Activated gamma-delta T cell treated with Interleukin-2 at 50 U/mL for 16 hours (primary cell): ENCODE measurements around the gene ARPC1A.
A peak's percentile ranks its signal among the peaks of the same experiment; 100 is the strongest.
"Not testable (repeated sequence)": the region's sequence is repeated elsewhere in the genome, so short reads cannot be mapped to it uniquely, and the experiment has no call there.

Experiments used
- DNase-seq: peaks from one replicate; pipeline ENCODE4 v3.0.0-alpha.2; 2020

Gene ARPC1A

DNA sequence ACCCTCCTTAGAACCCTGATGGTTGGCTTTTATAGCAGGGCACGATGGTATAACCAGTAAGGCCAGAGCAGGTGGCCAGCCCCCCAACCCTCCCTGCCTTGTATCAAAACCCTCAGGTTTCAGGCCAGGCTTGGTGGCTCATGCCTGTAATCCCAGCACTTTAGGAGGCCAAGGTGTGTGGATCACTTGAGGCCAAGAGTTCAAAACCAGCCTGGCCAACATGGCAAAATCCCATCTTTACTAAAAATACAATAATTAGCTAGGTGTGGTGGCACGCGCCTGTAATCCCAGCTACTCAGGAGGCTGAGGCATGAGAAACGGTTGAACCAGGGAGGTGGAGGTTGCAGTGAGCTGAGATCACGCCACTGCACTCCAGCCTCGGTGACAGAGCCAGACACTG, 3.0 kb upstream of the ARPC1A start:
- not testable (repeated sequence) for DNase-seq

DNA sequence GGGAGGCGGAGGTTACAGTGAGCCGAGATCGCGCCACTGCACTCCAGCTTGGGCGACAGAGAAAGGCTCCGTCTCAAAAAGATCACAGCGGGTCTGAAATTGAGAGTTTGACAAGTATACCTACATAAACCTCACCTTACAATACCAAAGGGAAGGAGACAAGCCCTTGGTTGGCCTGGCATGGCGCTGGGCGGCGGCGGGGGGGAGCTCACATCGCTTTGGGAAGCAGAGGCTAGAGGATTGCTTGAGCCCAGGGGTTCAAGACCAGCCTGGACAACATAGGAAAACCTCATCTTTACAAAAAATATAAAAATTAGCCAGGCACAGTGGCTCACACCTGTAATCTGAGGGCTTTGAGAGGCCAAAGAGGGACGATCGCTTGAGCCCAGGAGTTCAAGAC, 1.1 kb upstream of the ARPC1A start:
- no peak for DNase-seq

GRCh38 chr7:99325001-99325493, 651 bp upstream of the ARPC1A start:
- DNase-seq = no peak

GRCh38 chr7:99326408-99326782, 697 bp downstream of the ARPC1A start:
- DNase-seq = no peak

- not testable (repeated sequence) for DNase-seq
Measured at GRCh38 chr7:99330314-99330961, 4.7 kb downstream of the ARPC1A start.

DNA sequence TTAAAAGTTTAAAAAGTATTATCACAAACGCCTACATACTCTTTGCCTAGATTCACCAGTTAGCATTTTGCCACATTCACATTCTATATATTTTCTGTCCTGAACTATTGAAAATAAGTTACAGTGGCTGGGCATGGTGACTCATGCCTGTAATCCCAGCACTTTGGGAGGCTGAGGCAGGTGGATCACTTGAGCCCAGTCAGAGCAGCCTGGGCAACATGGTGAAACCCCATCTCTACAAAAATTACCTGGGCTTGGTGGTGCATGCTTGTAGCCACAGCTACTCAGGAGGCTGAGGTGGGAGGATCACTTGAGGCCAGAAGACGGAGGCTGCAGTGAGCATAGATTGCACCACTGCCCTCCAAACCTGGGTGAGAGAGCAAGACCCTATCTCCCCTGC, 5.3 kb downstream of the ARPC1A start:
- DNase-seq = no peak

DNA sequence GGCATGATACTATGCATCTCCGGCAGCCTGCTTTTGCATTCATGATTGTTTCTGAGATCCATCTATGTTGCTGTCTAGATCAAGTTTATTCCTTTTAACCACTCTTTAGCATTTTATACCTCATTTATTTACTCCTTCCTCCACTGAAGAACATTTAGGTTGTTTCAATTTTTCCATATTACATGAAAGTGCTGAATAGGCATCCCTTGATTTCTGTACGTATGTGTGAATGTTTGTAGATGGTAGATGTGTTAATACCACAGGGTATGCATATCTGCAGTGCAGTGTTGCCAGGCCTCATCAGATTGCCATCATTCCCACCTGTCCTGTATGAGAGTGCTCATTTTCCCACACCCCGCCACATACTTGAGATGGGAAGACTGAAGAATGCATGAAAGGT, 13.9 kb downstream of the ARPC1A start:
- no peak for DNase-seq

DNA sequence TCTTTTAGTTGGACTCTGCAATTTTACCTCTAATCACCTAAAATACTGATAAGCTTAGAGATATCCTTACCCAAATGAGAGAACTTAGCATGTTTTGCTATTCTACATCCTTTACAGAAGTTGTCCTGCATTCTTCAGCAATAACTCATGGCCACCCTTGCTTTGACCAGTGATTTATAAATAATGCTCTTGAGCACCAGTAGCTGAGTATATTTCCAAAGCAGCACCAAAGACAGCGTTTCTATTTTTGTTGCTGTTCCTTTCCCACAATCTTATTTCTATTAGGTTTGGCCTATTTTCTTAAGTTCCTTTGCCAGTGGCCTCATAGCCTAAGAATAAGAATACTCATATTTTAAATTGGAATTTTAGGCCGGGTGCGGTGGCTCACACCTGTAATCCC, 15.0 kb downstream of the ARPC1A start:
- no peak for DNase-seq

DNA sequence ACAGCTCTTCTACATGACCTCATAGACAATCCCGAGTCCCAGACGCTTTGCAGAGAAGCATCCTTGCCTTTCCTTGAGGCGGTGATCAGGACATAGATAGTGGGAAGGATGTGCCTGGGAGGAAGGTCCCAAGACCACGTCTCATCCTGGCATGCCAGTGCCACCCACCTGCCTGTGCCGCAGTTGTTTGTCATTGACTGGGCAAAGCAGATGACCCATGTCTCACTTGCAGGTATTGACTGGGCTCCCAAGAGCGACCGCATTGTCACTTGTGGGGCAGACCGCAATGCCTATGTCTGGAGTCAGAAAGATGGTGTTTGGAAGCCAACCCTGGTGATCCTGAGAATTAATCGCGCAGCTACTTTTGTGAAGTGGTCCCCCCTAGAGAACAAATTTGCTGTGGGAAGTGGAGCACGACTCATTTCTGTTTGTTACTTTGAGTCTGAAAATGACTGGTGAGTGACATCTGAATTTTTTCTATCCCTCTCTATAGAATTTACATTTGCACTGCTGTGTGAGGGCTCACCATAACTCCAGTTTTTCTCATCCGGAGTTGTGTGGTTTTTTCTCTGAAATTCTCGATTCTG, 18.5 kb downstream of the ARPC1A start:
- DNase-seq = no peak

- not testable (repeated sequence) for DNase-seq
Measured at GRCh38 chr7:99350641-99351040, 24.9 kb downstream of the ARPC1A start.

- no peak for DNase-seq
Measured at GRCh38 chr7:99352247-99352646, 26.5 kb downstream of the ARPC1A start.

DNA sequence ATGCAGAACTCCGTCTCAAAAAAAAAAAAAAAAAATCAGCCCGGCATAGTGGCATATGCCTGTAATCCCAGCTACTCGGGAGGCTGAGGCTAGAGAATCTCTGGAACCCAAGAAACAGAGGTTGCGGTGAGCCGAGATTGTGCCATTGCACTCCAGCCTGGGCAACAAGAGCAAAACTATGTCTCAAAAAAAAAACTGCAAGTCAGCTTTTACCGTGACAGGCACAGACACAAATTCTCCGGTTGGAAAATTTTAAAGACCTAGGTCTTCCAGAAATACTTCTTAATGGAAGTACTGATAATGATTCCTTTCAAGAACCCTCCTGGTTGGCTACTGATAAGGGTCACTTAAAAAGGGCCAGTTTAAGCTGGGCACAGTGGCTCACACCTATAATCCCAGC, 29.4 kb downstream of the ARPC1A start:
- DNase-seq = no peak

DNA sequence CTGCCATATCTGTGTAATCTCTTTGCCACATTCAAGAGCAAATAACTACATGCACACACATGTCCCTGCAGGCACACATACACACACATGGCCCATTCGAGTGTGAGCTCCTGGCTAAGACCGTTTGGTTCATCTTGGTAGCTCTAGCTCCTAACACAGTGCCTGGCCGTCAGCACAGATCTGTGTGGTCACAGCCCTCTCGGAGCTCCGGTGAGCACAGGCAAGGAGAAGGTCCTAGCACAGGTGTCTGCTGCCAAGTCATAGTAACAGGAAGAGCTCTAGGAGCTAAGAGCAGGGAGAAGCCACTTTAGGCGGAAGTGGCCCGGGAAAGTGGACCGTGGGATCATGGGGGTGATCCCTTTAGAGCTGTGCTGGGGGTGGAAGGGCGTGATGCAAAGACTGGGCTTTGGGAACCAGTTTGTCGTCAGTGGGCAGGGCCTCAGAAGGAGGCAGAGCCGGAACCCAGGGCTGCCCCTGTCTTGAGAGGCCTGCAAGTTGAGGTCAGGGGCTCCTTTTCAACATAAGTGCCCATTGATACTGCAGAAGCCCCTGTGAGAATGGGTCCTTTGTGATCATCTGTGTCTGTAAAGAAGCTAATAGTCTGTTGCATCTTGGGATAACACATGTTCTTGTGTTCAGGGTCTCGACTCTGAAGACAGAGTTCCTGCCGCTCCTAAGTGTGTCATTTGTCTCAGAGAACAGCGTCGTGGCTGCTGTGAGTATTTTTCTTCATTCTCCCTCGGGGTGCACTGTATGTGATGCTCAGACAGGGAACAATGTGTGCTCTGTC, 32.2 kb downstream of the ARPC1A start:
- no peak for DNase-seq

- not testable (repeated sequence) for DNase-seq
Measured at GRCh38 chr7:99358521-99358920, 32.8 kb downstream of the ARPC1A start.

DNA sequence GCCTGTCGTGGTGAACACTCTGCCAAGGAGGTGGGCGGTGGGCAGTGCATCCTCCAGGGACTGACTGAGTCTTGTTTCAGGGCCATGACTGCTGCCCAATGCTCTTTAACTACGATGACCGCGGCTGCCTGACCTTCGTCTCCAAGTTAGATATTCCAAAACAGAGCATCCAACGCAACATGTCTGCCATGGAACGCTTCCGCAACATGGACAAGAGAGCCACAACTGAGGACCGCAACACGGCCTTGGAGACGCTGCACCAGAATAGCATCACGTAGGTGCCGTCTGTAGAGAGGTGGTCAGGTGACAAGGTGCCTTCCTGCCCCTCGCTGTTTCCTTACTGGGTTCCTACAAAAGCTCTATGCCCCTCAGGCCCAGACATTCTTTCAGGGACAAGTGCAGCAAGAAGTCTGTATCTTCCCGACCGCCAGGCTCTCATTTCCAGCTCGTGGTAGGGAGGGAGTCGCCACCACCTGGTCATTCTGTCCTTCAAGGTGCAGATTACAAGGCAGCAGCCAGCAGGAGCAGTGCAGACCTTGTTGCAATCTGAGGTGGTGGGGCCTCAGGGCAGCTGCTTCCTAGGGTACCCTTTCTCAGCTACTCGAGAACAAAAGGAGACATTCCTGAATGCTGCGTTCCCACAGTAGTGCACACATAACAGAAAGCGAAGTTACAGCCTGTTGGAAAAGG, 33.9 kb downstream of the ARPC1A start:
- DNase-seq = no peak

GRCh38 chr7:99362801-99363200, 37.1 kb downstream of the ARPC1A start:
- no peak for DNase-seq

- no peak for DNase-seq
Measured at GRCh38 chr7:99363286-99363685, 37.6 kb downstream of the ARPC1A start.

- peak; percentile 65 for DNase-seq
Measured at GRCh38 chr7:99365318-99366141, 39.8 kb downstream of the ARPC1A start.

DNA sequence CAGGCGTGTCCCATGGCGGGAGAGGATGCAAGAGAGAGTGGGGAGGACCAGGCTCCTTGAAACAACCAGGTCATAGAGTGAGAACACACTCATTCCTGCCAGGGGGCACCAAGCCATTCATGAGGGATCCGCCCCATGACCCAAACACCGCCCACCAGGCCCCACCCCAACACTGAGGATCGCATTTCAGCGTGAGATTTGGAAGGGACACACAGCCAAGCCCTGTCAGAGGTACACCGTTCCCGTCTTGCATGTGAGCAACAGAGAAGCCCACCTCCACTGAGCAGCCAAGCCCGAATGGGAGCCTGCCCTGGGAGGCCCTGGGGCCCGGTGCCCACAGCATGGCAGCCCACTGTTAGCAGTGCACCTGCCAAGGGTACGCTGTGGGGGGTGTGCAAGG, 40.9 kb downstream of the ARPC1A start:
- DNase-seq = no peak

DNA sequence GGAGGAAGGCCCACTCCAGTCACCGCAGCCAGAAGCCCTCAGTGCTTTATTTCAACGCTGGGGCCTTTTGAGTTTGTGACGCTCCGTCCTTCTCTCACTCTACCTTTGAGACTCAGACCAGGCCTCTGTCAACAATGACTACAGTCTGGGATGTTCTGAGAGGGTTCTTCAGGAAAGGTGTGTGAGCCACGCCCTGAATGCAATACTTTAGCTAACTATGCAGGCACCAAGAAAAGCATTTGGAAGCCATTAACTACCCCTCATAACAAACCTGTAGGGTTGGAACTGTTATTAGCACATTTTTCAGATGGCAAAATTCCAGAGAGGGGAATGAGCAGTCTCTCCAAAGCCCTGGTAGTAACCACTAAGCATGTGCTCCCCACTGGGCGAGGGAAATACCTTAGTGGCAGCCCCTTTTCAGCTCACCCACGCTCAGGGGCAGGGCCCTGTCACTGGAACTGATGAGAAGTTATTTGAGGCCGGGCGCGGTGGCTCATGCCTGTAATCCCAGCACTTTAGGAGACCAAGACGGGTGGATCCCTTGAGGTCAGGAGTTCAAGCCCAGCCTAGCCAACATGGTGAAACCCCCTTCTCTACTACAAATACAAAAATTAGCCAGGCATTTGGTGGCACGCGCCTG, 43.2 kb downstream of the ARPC1A start:
- no peak for DNase-seq

GRCh38 chr7:99369767-99370391, 44.2 kb downstream of the ARPC1A start:
- DNase-seq = no peak
